WERI-Rb-1 (cell line): ENCODE results near the gene MCU.
"Not testable (repeated sequence)": the region's sequence is repeated elsewhere in the genome, so short reads cannot be mapped to it uniquely, and the experiment has no call there.

Experiments used
- DNase-seq: peaks from one replicate; pipeline ENCODE4 v3.0.0-alpha.2; 2020
- H3K27ac ChIP-seq: fragments of 250-450 bp; sonication (Bioruptor Pico); 2 replicates; pipeline ENCODE4 v1.5.1; 2020; ENCODE audit warnings: mild to moderate bottlenecking, moderate library complexity
- H3K27me3 ChIP-seq: fragments of 250-450 bp; sonication (Bioruptor Pico); 2 replicates; pipeline ENCODE4 v1.5.1; 2021; ENCODE audit warnings: mild to moderate bottlenecking, low read depth, moderate library complexity; ENCODE audit not compliant: insufficient read depth, severe bottlenecking
- H3K36me3 ChIP-seq: fragments of 250-450 bp; sonication (Bioruptor Pico); 2 replicates; pipeline ENCODE4 v1.5.1; 2020; ENCODE audit warnings: mild to moderate bottlenecking, moderate library complexity
- H3K4me3 ChIP-seq: 2 replicates; pipeline ENCODE4 v1.5.1; 2011; ENCODE audit warnings: low read depth, mild to moderate bottlenecking, control low read depth, low read length
- H3K9me3 ChIP-seq: fragments of 250-450 bp; sonication (Bioruptor Pico); 2 replicates; pipeline ENCODE4 v1.5.1; 2021; ENCODE audit warnings: mild to moderate bottlenecking, moderate library complexity; ENCODE audit not compliant: severe bottlenecking
- CTCF ChIP-seq: IDR thresholded peaks from 2 replicates; pipeline ENCODE4 v1.5.1; 2011; ENCODE audit warnings: low read depth, mild to moderate bottlenecking, control low read depth, inconsistent platforms, low read length

The MCU gene

GRCh38 chr10:72691863-72692743 is at the start of gene MCU:
MCU (plus strand) TSS chr10:72692143; CDS start chr10:72692152, 9 bp downstream.
- no peaks in the 10 kb centered on the region for H3K9me3 ChIP-seq
- H3K4me3 ChIP-seq, result peak within 1 kb of the TSS; percentile 74
- TF ChIP-seq CTCF, result no peak
- H3K27me3 ChIP-seq, result no peaks in the 10 kb centered on the region
- H3K27ac ChIP-seq, result peak within 1 kb of the TSS; percentile 49
- H3K36me3 ChIP-seq, result no peaks in the 10 kb centered on the region
- DNase-seq, result peak; percentile 96

GRCh38 chr10:72642318-72642717 is 49.6 kb upstream of the MCU start:
- TF ChIP-seq CTCF, result no peak
- no peak overlapping the region for H3K27ac ChIP-seq
- no peaks in the 10 kb centered on the region for H3K9me3 ChIP-seq
- no peak overlapping the region for H3K4me3 ChIP-seq
- no peaks in the 10 kb centered on the region for H3K27me3 ChIP-seq
- DNase-seq, result no peak
- H3K36me3 ChIP-seq, result no peaks in the 10 kb centered on the region

- no peak for TF ChIP-seq CTCF
- H3K27ac ChIP-seq, result no peak overlapping the region
- H3K36me3 ChIP-seq, result no peaks in the 10 kb centered on the region
- no peaks in the 10 kb centered on the region for H3K27me3 ChIP-seq
- no peak overlapping the region for H3K4me3 ChIP-seq
- H3K9me3 ChIP-seq, result no peaks in the 10 kb centered on the region
- DNase-seq, result no peak
Measured at GRCh38 chr10:72645263-72645858, 46.6 kb upstream of the MCU start.

- not testable (repeated sequence) for H3K36me3 ChIP-seq, H3K27ac ChIP-seq, H3K4me3 ChIP-seq, H3K9me3 ChIP-seq, DNase-seq, H3K27me3 ChIP-seq
Measured at GRCh38 chr10:72646971-72647370, 45.0 kb upstream of the MCU start.

- Histone ChIP-seq H3K27me3 (no peaks in the 10 kb centered on the region), H3K4me3 (no peak overlapping the region), H3K9me3 (no peaks in the 10 kb centered on the region), H3K27ac (no peak overlapping the region), H3K36me3 (no peaks in the 10 kb centered on the region)
- no peak for TF ChIP-seq CTCF
- no peak for DNase-seq
Measured at GRCh38 chr10:72648301-72648700, 43.6 kb upstream of the MCU start.

- no peaks in the 10 kb centered on the region for H3K27me3 ChIP-seq
Measured at GRCh38 chr10:72649291-72649690, 42.7 kb upstream of the MCU start.

More at GRCh38 chr10:72649291-72649690, 42.7 kb upstream of the MCU start:
- no peaks in the 10 kb centered on the region for H3K9me3 ChIP-seq
- TF ChIP-seq CTCF, result no peak
- H3K27ac ChIP-seq, result no peak overlapping the region
- H3K4me3 ChIP-seq, result no peak overlapping the region
- H3K36me3 ChIP-seq, result no peaks in the 10 kb centered on the region
- no peak for DNase-seq
